ENCODE results near the gene NFE2L3. TPM values are rescaled to one million over a fixed set of nuclear protein-coding genes. Genes with fewer than 3 reads are reported as not detected.

The NFE2L3 gene
- total and polyA plus RNA-seq, 2 donors (not counting 3 experiments of a cell fraction or from before 2014, with no cell fraction given): 29.6 to 40.2 TPM

GRCh38 chr7:26183545-26184280, 31.7 kb downstream of the NFE2L3 start:
- no peak overlapping the region for H3K9ac ChIP-seq (replicated peaks; ENCODE audit: extremely low read depth, insufficient read depth, low read length)
- H4K20me1 ChIP-seq (replicated peaks; ENCODE audit: control insufficient read depth, extremely low read depth, insufficient read depth, low read length): no peaks in the 10 kb centered on the region
- ChIA-PET POLR2A (interaction anchor here (0.6 to 1.7 kb wide), 2 partner anchors 8 to 11 kb away, joined by 3 to 8 read pairs; no protein-coding TSS in a partner anchor), CTCF (interaction anchor here (1.0 to 4.6 kb wide), 4 partner anchors 8 to 93 kb away, joined by 3 to 30 read pairs (median 7); no protein-coding TSS in a partner anchor)
- no peaks in the 10 kb centered on the region for H3K9me3 ChIP-seq (replicated peaks; ENCODE audit: control insufficient read depth, insufficient read depth, low read length)
- peaks cover 2% of the 10 kb centered on the region for H3K79me2 ChIP-seq (ENCODE audit: control insufficient read depth, insufficient read depth, low read length)
- no TSS peak for BruUV-seq (replicated peaks)
- no peak overlapping the region for H3K4me2 ChIP-seq (ENCODE audit: insufficient read depth, low read length)
- FAIRE-seq (no peak), DNase-seq (ENCODE audit: low read depth, low spot score) (no peak)
- no peak for TF ChIP-seq GATA2 (IDR thresholded peaks at IDR 0.05; ENCODE audit: insufficient read depth, insufficient read length, low read depth, low read length)
- peak; percentile 7 for TF ChIP-seq POLR2AphosphoS5 (IDR thresholded peaks at IDR 0.05; ENCODE audit: insufficient read depth, low read depth, low read length)
- TF ChIP-seq POLR2A (IDR thresholded peaks at IDR 0.05; ENCODE audit: low read depth, low read length): peak; percentile 40
- TF ChIP-seq EZH2 (IDR thresholded peaks at IDR 0.05; ENCODE audit: borderline replicate concordance, low read depth, low read length, severe bottlenecking): no peak
- TF ChIP-seq MAX (IDR thresholded peaks at IDR 0.05; ENCODE audit: insufficient read depth, insufficient read length): no peak
- no peak for TF ChIP-seq MYC (IDR thresholded peaks at IDR 0.05; ENCODE audit: low read depth, low read length)
- no peak for TF ChIP-seq FOS (IDR thresholded peaks at IDR 0.05; ENCODE audit: borderline replicate concordance, insufficient read depth, low read length)
- TF ChIP-seq JUN (IDR thresholded peaks at IDR 0.05; ENCODE audit: borderline replicate concordance, insufficient read depth, insufficient read length, low read depth): no peak
- TF ChIP-seq CTCF (IDR thresholded peaks at IDR 0.05; ENCODE audit: extremely low read depth in 1 of 2, insufficient read depth in 1 of 2, low read depth in 1 of 2, low read length in 2 of 2): no peak
- peaks cover 14 to 19% of the 10 kb centered on the region in 2 experiments for H3K36me3 ChIP-seq (ENCODE audit: control insufficient read depth in 2 of 2, extremely low read depth in 1 of 2, insufficient read depth in 2 of 2, low read length in 2 of 2)
- H3K9me1 ChIP-seq (replicated peaks; ENCODE audit: control insufficient read depth, extremely low read depth, insufficient read depth, low read length): no peaks in the 10 kb centered on the region
- intact Hi-C loops (cut with micrococcal nuclease): no loop called here
- no peak overlapping the region for H2AFZ ChIP-seq (ENCODE audit: low read depth, low read length)
- dilution Hi-C loops (cut with MboI; ENCODE audit: extremely low pct_ligation_motif_present, low sequenced_read_pairs): loop anchor here (25.0 kb wide), 1 partner anchor 979 kb away; the partner anchor contains the start of genes HOXA10, HOXA3, HOXA7 and HOXA9
- no peak overlapping the region for H3K4me3 ChIP-seq (replicated peaks in 1 of 3; ENCODE audit: insufficient read depth in 1 of 3, low read depth in 1 of 3, low read length in 3 of 3)
- H3K4me1 ChIP-seq (ENCODE audit: control insufficient read depth, extremely low read depth, insufficient read depth, low read length): no peaks in the 10 kb centered on the region
- no peaks in the 10 kb centered on the region for H3K27me3 ChIP-seq (ENCODE audit: control insufficient read depth in 2 of 2, insufficient read depth in 2 of 2, low read length in 2 of 2)
- H3K27ac ChIP-seq (ENCODE audit: insufficient read depth, low read depth, low read length): peak overlapping the region; percentile 6

All from endothelial cell of umbilical vein (primary cell).